A549 (cell line): ENCODE data around the gene AQP7. TPM values are rescaled to one million over a fixed set of nuclear protein-coding genes. Genes with fewer than 3 reads are reported as not detected.
"Not testable (repeated sequence)": the region's sequence is repeated elsewhere in the genome, so short reads cannot be mapped to it uniquely, and the experiment has no call there.

Source experiments
- ATAC-seq, 2 experiments: fragments of 200-7000 bp in 1 of 2; fragments of >200 bp in 1 of 2; cut with Nextera tagmentation in 1 of 2; cut with Tn5 transposase in 1 of 2; 3 replicates each; pipeline versions ENCODE4 v1.8.0 to v1.9.1; 2018 to 2020; ENCODE audit warnings: mild to moderate bottlenecking in 1 of 2, moderate library complexity in 1 of 2
- CTCF ChIA-PET: fragments of 300-600 bp; sonication (Branson Sonifier 250); formaldehyde crosslinking; extraction: SDS; loops from one replicate; lab custom pipeline; 2021; ENCODE audit warnings: antibody characterized with exemption, inconsistent platforms; lab: Yijun Ruan, JAX
- POLR2A ChIA-PET: fragments of 350-600 bp; formaldehyde crosslinking; extraction: SDS; loops from one replicate; lab custom pipeline; 2021; ENCODE audit warnings: antibody characterized with exemption, inconsistent platforms; lab: Yijun Ruan, JAX
- DNase-seq, 2 experiments: peaks; one replicate each; pipeline versions ENCODE4 v3.0.0 to v3.0.0-alpha.2; 2011 to 2016; ENCODE audit warnings: low read depth in 1 of 2, low spot score in 1 of 2
- FAIRE-seq: peaks from 2 replicates; lab custom pipeline; 2011; peaks lifted over from hg19 to GRCh38; lab: Jason Lieb, UNC
- H3K27ac ChIP-seq, 2 experiments: fragments of >200 bp; sonication (Bioruptor Twin); formaldehyde crosslinking; 3 replicates each; pipeline ENCODE4 v1.5.1; 2016 to 2017
- H3K4me1 ChIP-seq: fragments of >200 bp; sonication (Bioruptor Twin); formaldehyde crosslinking; 3 replicates; pipeline ENCODE4 v1.6.1; 2016
- H3K4me2 ChIP-seq: fragments of >200 bp; sonication (Bioruptor Twin); formaldehyde crosslinking; 3 replicates; pipeline ENCODE4 v1.6.1; 2016
- H3K4me3 ChIP-seq: fragments of >200 bp; sonication (Bioruptor Twin); formaldehyde crosslinking; 3 replicates; pipeline ENCODE4 v1.5.1; 2016
- H3K9me3 ChIP-seq: fragments of >200 bp; sonication (Bioruptor Twin); formaldehyde crosslinking; 3 replicates; pipeline ENCODE4 v1.6.1; 2016
- BCL3 ChIP-seq: fragments of >200 bp; sonication (Bioruptor Twin); formaldehyde crosslinking; IDR thresholded peaks from 3 replicates; pipeline ENCODE4 v1.6.1; 2016
- FOSB ChIP-seq: fragments of 250-450 bp; sonication (Bioruptor Pico); IDR thresholded peaks from 2 replicates; pipeline ENCODE4 v1.5.0; 2020; ENCODE audit warnings: mild to moderate bottlenecking, moderate library complexity
- FOXS1 ChIP-seq: fragments of 250-450 bp; sonication (Bioruptor Pico); IDR thresholded peaks from 2 replicates; pipeline ENCODE4 v1.5.0; 2020; ENCODE audit warnings: mild to moderate bottlenecking, moderate library complexity
- MAFK ChIP-seq: fragments of 450-650 bp; IDR thresholded peaks from 2 replicates; pipeline ENCODE4 v1.6.1; 2014; ENCODE audit not compliant: partially characterized antibody
- NFE2L2 ChIP-seq: fragments of 150-350 bp; conservative IDR thresholded peaks from 2 replicates; pipeline ENCODE4 v1.6.1; 2014; ENCODE audit warnings: low read length
- PHF8 ChIP-seq: fragments of 200-600 bp; sonication (generic); IDR thresholded peaks from 2 replicates; pipeline ENCODE4 v1.6.1; 2016; ENCODE audit warnings: low read depth, mild to moderate bottlenecking, antibody characterized with exemption, moderate library complexity, borderline replicate concordance
- RARB ChIP-seq: fragments of 250-450 bp; sonication (Bioruptor Pico); IDR thresholded peaks from 2 replicates; pipeline ENCODE4 v1.8.0; 2021; ENCODE audit warnings: mild to moderate bottlenecking, moderate library complexity
- RFX5 ChIP-seq: fragments of 450-650 bp; IDR thresholded peaks from 2 replicates; pipeline ENCODE4 v1.7.1; 2014; ENCODE audit warnings: antibody characterized with exemption, mild to moderate bottlenecking, moderate library complexity
- ZFP36 ChIP-seq: fragments of 450-650 bp; IDR thresholded peaks from 2 replicates; pipeline ENCODE4 v1.6.1; 2014; ENCODE audit warnings: borderline replicate concordance; ENCODE audit not compliant: partially characterized antibody
- WGBS: methylation state at CpG from one replicate; pipeline ENCODE4 v1.1.6; 2017; ENCODE audit errors: missing lambda C conversion rate; 5-methylcytosine and 5-hydroxymethylcytosine counted together
- polyA plus RNA-seq, 4 experiments: library from polyadenylated mRNA; depleted of rRNA in 3 of 4; stranded (reverse); fragments of >200 nt; fragmentation: RNase III in 1 of 4; extraction: RNeasy Plus Mini Kit Qiagen cat#74134 plus additional on column Dnase treatment in 1 of 4; gene quantifications; 2 replicates in 3 of 4; 3 replicates in 1 of 4; pipeline ENCODE4 v1.2.3, GENCODE V29; 2011 to 2017
- TF ChIP-seq, protein P1 (sequence below): fragments of 250-450 bp; sonication (Bioruptor Pico); IDR thresholded peaks from 2 replicates; pipeline ENCODE4 v1.5.0; 2020; ENCODE audit warnings: low read depth, mild to moderate bottlenecking, moderate library complexity

The AQP7 gene
- polyA plus RNA-seq, 2 of the 4 experiments (the other 2 are of a cell fraction): 0.61 to 1.1 TPM

GRCh38 chr9:33425128-33425533, 22.8 kb upstream of the AQP7 start (continued):
- TF ChIP-seq RFX5: no peak
- TF ChIP-seq, all 56 proteins: peak for 4

DNA sequence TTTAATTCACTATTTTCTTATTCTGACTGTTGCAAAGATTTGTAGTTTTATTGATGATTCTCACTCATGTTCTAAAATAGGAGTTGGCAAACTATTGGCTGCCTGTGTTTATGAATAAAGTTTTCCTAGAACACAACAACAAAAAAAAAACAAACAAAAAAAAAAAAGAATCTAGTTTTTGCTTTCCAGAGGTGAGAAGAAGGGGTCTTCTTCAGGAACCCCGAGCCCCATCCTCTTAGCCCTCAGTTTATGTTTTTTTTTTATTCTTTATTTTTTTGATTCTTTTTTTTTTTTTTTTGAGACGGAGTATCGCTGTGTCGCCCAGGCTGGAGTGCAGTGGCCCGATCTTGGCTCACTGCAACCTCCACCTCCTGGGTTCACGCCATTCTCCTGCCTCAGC, 22.1 kb upstream of the AQP7 start:
- FAIRE-seq, DNase-seq, ATAC-seq, POLR2A ChIA-PET, H3K4me3 ChIP-seq, H3K9me3 ChIP-seq: not testable (repeated sequence)
- WGBS: 89% methylated on average over 6 of the region's 6 CpGs
- Histone ChIP-seq H3K27ac (peak overlapping the region in 1 of 2 experiments; percentile 24; a peak in 1 of 6 replicates), H3K4me2 (peak overlapping the region; percentile 56; the same call in 1 of the 3 replicates), H3K4me1 (peaks cover 21% of the 10 kb centered on the region; the same call in 2 of the 3 replicates)
- CTCF ChIA-PET: interaction anchor here (1.1 to 5.4 kb wide), 3 partner anchors 9 to 43 kb away, joined by 3 to 21 read pairs (median 3); no protein-coding TSS in a partner anchor

DNA sequence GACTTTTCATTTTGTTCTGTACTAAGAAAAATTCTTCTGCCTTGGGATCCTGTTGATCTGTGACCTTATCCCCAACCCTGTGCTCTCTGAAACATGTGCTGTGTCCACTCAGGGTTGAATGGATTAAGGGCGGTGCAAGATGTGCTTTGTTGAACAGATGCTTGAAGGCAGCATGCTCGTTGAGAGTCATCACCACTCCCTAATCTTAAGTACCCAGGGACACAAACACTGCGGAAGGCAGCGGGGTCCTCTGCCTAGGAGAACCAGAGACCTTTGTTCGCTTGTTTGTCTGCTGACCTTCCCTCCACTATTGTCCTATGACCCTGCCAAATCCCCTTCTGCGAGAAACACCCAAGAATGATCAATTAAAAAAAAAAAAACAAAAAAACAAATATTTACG, 21.7 kb upstream of the AQP7 start:
- POLR2A ChIA-PET, ATAC-seq, H3K4me2 ChIP-seq, FAIRE-seq, H3K4me3 ChIP-seq, H3K9me3 ChIP-seq, H3K27ac ChIP-seq, DNase-seq: not testable (repeated sequence)
- CTCF ChIA-PET: interaction anchor here (1.3 kb wide), 1 partner anchor 43 kb away, joined by 3 read pairs; no protein-coding TSS in a partner anchor
- H3K4me1 ChIP-seq: peaks cover 17% of the 10 kb centered on the region; the same call in 2 of the 3 replicates
- WGBS: no CpG with 5 or more reads among the region's 7 CpGs

DNA sequence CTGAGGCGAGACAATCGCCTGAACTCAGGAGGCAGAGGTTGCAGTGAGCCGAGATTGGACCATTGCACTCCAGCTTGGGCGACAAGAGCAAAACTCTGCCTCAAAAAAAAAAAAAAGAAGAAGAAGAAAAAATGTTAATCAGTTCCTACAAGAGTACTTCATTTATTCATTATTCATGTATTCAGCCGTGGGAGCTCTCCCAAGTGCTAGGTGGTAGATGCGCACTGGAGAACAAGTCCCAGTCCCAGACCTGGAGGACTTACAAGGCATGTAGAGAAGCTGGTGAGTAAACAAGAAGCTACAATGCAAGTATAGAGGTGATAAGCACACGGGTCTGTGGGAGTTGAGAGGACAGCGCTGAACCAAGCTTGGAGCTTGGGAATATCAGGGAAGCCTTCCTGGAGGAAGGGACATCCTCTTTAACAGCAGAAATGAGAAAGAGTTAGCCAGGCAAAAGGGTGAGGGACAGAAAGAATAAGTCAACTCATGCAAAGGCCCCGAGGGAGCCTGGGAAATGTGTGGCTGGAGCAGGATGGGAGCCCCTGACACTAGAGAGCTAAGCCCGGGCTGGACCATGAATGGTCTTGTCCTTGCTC, 17.4 kb upstream of the AQP7 start:
- POLR2A ChIA-PET: no interaction called here
- ATAC-seq (no peak), DNase-seq (no peak), FAIRE-seq (no peak)
- no peak overlapping the region for H3K4me3 ChIP-seq
- CTCF ChIA-PET: interaction anchor here (0.8 to 8.8 kb wide), 6 partner anchors 9 to 47 kb away, joined by 4 to 134 read pairs (median 6); partner anchors contain the start of gene AQP3
- no peaks in the 10 kb centered on the region for H3K9me3 ChIP-seq
- peaks cover 35% of the 10 kb centered on the region for H3K4me1 ChIP-seq
- TF ChIP-seq PHF8 (no peak), NFE2L2 (no peak), FOXS1 (CRISPR knock-in tag) (no peak), ZFP36 (peak; percentile 84), RARB (no peak), BCL3 (no peak), MAFK (no peak), FOSB (CRISPR knock-in tag) (no peak)
- TF ChIP-seq, protein P1, sequence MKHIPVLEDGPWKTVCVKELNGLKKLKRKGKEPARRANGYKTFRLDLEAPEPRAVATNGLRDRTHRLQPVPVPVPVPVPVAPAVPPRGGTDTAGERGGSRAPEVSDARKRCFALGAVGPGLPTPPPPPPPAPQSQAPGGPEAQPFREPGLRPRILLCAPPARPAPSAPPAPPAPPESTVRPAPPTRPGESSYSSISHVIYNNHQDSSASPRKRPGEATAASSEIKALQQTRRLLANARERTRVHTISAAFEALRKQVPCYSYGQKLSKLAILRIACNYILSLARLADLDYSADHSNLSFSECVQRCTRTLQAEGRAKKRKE: no peak
- H3K27ac ChIP-seq: peak overlapping the region; percentile 31 to 58; a peak in 4 of 6 replicates
- no peak overlapping the region for H3K4me2 ChIP-seq
- 74% methylated on average over 10 of the region's 10 CpGs for WGBS

DNA sequence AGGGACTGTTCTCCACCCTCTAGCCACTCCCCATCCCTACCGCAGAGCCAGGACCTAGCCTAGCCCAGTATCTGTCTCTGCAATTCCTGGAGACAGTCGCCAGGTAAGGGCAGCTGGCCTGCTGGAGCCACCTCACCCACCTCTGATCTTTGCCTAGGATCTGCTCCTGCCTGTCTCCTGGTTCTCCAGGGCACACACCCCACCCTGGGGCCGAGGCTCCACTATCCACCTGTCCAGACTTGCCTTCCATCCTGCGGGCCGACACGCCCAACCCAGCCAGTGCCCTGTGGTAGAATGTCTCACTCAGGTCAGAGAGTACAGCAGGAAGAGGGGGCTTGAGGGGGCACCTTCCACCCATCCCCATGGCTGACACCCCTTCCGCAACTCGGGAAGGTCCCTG, 15.7 kb upstream of the AQP7 start:
- ATAC-seq: no peak
- peaks cover 46% of the 10 kb centered on the region for H3K4me1 ChIP-seq
- H3K4me2 ChIP-seq: no peak overlapping the region
- H3K9me3 ChIP-seq: no peaks in the 10 kb centered on the region
- TF ChIP-seq FOXS1 (CRISPR knock-in tag): no peak
- no peak for TF ChIP-seq MAFK
- ChIA-PET POLR2A (no interaction called here), CTCF (interaction anchor here (1.0 to 12.6 kb wide), 8 partner anchors 12 to 128 kb away, joined by 3 to 177 read pairs (median 42); partner anchors contain the start of genes AQP3, AQP7 and NFX1)
- H3K4me3 ChIP-seq: no peak overlapping the region
- no peak for FAIRE-seq
- peak overlapping the region; percentile 21 to 87; a peak in 4 of 6 replicates for H3K27ac ChIP-seq
- WGBS: 94% methylated on average over 8 of the region's 8 CpGs
- no peak for DNase-seq
